ENCODE data around the gene RNU6-7.

The RNU6-7 gene

DNA sequence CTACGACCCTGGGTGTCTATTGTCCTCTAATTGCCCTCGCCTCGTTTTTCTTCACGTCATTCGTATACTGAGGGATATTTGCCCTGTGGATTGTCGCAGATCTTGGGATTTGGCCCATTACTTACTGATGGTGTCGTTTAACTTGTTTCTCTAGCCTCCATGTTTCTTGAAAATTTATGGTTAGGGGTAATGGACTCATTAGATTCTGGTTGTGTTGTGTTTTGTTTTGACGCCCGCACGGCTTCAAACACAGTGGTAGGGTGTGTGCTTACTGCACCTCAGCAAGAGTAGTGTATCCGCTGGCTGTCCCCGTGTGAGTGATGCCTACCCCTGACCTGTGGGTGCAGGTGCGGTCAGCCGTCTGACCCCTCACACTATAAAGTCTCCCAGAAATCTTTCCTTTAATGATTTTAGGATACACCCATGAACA, 2.1 kb downstream of the RNU6-7 start:
- no peak for DNase-seq (ENCODE audit: low read depth in 3 of 3, low spot score in 1 of 3)

DNA sequence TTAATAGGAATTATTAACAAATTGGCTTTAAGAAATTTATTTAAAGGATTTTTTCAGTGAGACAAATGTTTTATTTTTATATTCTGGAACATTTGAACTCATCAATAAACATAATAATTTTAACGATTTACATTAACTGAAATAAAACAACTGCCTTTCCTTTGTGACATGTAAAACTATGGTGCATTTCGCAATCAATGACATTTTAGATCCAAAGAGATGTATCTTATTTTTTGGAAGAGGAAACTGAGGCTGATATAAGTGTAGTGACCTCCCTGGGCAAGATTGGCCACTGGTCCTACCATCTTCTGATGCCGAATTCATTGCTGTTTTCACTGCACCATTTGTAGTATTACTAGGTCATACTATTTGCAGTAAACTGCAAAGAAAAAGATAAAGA, 3.7 kb downstream of the RNU6-7 start:
- DNase-seq (ENCODE audit: low read depth in 3 of 3, low spot score in 1 of 3): no peak

DNA sequence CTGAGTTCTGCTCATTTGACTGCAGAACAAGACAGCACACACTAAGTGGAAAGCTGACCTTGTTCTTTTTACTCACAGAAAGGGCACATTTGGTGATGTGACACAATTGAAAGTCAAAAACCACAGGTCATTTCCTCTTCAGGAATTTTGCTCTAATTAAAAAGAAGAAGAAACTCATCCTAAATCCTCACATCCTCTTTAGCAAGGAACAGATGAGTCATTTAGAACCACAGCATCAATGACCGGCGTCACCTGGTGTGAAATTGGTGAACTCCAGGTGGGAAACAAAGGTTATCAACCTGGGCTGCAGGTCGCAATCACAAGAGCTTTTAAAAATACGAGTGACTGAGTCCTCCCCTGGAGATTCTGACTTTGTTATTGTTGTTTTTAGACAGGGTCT, 4.1 kb downstream of the RNU6-7 start:
- no peak for DNase-seq (ENCODE audit: low read depth in 3 of 3, low spot score in 1 of 3)

DNA sequence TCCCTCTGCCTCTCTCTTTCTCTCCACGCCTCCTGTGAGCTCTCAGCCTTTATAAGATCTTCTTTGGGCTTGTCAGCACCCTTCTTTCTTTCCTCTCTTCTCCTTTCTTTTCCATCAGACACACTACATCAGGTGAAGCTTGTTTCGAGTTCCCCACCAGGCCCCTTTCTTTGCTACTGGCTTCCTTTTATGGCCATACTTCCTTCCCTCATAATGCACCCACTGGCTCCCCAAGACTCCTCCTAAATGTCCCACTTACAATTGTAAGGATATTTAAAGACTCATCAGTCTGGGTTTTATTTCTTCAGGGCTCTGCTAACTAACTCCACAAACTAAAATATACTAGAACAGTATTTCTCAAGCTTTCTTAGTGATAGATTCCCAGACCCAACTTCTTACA, 4.7 kb downstream of the RNU6-7 start:
- DNase-seq (ENCODE audit: low read depth in 3 of 3, low spot score in 1 of 3): no peak

DNA sequence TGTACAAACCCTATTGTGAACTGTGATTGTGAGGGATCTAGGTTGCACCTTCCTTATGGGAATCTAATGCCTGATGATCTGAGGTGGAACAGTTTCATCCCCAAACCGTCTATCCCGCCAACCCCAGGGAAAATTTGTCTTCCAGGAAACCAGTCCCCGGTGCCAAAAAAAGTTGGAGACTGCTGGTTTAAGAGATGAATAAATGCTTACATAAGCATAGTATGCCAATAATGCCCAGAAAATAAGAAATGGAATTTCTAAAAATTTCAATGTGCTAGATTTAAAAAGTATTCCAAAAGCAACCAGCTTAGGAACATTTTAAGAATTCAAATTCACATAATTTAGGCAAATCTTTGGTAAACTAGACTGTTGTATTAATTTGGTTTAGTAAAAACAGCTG, 6.6 kb downstream of the RNU6-7 start:
- DNase-seq (ENCODE audit: low read depth in 3 of 3, low spot score in 1 of 3): no peak

DNA sequence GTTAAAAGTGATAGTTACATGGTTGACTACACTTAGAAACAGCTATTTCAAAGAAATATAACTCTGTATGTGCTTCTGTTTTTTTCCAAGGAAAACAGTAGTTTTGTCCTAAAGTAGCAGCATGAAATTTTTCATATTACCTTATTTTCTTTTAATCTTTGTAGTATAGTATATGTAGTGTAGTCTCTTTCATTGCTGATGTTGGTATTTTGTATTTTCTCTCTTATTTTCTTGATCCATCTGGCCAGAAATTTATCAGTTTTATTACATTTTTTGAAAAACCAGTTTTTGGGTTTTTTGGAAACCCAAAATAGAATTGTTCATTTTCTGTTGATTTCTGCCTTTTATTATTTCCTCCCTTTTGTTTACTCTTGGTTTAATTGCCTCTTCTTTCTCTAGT, 7.6 kb downstream of the RNU6-7 start:
- no peak for DNase-seq (ENCODE audit: low read depth in 3 of 3, low spot score in 1 of 3)

DNA sequence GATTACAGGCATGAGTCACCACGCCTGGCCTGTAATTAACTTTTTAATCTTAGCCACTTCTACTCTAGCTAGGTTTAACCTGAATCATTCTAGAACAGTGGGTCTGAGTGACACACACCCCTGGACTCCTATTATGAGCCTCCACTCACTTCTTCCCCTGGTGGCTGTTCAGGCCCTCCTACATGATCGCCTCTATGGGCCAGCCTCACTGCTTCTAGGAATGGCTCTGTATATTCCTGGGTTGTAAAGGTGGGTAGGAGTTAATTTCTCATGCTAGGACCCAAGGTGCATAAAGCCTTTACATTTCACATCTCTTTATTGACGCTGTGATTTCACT, 9.2 kb downstream of the RNU6-7 start:
- DNase-seq (ENCODE audit: low read depth in 3 of 3, low spot score in 1 of 3): no peak

DNA sequence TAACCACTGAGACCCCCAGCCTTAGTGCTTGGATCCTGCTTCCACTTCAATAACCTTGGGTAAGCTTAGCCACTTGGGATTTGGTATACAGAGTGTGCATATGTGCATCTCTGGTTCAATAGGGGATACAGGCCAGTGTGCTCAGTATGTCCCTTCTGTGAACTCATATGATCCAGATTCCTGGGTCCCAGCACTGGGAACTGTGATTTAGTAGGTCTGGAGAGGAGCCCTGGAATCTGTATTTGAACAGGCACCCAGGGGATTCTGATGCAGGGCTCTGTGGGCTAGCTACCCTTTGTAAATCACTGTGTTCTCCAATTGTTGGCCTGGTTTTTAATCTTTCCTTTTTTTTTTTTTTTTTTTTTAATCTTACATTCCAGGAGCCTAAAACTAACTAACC, 11.0 kb downstream of the RNU6-7 start:
- no peak for DNase-seq (ENCODE audit: low read depth in 3 of 3, low spot score in 1 of 3)

DNA sequence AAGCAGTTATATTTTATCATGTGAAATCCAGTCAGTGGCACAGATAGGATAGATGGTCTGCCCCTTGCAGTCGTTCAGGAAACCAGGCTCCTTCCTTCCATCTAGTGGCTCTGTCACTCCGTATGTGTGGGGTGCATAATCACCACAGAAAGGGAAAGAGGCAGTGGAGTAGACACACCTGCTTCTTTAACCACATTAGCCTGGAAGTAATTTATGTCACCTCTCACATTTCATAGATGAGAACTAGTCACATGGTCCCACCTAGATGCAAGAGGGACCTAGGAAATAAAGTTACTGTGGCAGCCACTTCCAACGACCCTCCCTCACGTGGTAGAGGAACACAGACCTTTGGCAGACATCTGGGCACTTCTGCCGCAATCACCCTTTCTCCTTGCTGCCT, 15.5 kb downstream of the RNU6-7 start:
- no peak for DNase-seq (ENCODE audit: low read depth in 3 of 3, low spot score in 1 of 3)

DNA sequence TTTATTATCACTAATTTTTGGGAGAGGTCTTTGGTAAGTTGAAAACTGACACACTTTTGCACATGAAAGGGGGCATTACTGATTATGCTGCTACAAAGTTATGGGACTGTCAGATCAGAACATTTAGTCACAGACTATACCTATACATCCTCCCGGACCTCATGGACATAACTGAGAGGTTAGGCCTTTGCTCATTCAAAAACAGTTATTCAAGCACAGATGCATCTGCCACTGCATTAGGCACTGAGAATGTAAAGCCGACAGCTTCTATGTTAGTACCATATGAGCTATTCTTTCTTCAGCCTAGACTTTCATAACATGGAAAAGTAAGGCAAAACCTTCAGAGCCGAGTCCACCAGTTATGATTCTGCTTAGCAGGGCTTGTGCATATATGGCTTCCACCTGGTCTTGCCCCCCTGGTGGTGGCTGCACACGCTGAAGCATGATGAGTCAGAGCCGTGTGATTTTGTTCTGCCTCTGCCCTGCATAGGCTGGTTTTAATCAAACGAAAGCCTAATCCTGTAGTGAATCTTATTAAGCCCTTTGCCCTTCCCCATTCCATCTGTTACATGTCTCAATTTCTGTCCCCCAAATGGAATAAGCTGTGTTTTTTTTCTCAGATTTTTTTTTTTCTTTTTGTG, 23.0 kb downstream of the RNU6-7 start:
- no peak for DNase-seq (ENCODE audit: low read depth in 3 of 3, low spot score in 1 of 3)

DNA sequence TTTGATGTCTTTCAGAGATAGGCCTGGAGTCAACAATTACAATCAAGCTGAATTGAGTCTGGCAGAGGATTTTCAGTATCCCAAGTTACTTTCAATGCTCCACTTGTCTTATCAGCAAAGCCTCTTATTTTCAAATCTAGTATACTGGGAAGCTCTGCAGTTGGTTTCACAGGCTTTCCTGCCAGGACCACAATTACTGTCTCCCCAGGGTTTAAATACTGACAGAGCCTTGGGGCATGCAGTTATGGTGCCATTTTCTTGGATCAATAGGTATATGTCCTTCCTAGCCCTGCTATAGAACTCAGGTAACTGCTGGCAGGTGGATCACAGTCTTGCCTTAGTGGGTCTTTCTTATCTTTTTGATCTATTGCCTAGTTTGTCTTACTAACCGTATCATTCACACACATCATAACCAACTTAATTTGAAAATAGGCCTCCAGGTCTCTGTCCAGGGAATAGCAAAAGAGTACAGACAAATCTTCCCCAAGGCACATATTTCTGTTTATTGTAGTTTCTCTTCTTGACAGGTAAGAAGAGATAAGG, 23.6 kb downstream of the RNU6-7 start:
- no peak for DNase-seq (ENCODE audit: low read depth in 3 of 3, low spot score in 1 of 3)

DNA sequence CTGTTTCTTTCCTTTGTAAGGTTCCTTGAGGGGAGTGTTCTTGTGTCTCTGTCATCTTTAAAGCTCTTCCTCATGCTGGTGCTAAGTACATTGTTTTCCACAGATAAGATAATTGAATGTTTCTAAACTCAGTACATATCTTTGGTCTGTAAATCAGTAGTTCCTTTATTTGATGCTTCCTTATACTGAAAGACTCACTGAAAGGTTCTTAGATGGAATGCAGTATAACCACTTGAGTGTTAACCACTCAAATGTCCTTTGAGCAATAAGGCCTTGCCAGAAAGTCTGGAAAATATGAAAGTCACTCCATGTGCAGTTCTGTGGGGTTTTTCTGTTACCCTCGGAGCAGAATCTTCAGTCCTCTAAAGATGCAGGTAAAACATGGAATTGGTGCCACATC, 24.2 kb downstream of the RNU6-7 start:
- DNase-seq (ENCODE audit: low read depth in 3 of 3, low spot score in 1 of 3): no peak

DNA sequence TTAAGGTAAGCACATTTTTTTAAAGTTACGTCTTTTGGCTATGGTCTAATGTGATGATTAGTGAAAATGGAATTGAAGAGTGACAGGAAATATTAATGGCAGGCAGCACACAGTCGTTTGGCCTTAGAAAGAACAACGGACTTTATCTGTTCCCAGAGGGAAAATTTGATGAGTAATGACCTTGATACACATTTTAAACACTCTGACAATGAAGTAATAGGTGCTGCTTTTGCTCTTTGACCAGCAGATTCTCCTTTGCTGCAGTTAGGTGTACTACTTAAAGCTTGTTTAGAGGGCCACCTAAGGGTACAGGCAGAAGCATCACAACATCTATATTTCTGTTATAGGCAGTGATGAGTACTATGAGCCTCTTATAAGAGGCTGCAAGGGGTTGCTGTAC, 28.3 kb downstream of the RNU6-7 start:
- DNase-seq (ENCODE audit: low read depth in 3 of 3, low spot score in 1 of 3): no peak

DNA sequence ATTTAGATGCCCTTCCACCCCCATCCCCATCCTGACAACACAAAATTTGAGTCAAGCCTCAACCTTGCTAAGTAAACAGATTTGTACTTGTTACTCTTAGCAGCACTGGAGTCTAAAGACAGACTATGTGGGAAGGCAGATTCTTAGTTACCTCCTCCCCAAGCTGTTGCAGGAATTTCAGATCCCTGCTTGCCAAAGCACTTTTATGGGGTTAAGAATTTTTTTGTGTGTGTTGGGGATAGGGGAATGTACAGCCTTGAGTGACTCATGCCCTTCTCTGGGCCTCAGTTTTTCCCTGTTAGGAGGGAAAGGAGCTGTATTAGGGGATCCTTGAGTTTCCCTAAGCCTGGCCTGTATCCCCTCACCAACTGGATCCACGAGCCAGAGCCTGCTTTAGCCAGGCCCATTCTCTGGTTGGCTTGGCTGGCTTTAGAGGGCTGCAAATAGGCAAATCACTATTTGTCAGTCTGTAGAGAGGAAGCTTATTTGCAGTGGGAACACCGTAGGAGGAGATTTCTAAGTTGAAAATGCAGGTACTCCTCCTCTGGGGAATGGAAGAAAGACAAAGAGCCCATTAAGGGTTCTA, 28.9 kb downstream of the RNU6-7 start:
- no peak for DNase-seq (ENCODE audit: low read depth in 3 of 3, low spot score in 1 of 3)

DNA sequence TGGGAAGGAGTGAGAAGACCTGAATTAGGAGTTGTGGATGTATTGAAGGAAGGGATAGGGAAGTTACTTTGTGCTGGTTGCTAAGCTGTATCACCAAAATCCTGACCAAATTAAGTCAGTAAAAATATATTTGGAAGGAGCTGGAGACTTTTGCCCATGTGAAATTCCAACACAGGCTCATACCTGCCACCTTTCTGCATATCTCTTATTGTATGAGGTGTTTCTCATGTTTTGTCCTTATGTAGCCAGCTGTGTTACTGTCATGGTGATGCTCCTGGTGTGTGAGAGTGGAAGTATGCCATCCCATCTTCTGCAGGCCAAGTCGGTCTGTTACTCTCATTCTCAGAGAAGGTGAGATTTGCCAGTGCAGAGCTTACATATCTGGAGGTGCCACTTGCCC, 30.6 kb downstream of the RNU6-7 start:
- DNase-seq (ENCODE audit: low read depth in 3 of 3, low spot score in 1 of 3): no peak

DNA sequence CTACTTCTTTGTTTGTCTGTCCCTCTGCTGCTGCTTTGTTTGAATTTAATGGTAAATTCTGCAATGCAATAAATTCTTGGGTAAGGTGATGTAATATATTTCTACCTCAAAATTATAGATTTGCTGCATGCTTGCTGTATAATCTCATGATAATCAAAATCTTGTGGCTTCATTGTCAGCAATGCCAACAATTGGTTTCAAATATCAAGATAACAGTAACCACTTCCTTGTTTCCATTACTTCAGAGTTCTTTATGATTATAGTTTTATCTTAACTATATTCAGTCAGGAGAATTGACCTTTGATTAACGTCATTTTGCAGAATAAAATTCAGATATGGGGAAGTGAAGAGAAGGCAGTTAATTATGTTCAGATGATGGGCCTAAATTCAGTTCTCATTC, 31.4 kb downstream of the RNU6-7 start:
- no peak for DNase-seq (ENCODE audit: low read depth in 3 of 3, low spot score in 1 of 3)

DNA sequence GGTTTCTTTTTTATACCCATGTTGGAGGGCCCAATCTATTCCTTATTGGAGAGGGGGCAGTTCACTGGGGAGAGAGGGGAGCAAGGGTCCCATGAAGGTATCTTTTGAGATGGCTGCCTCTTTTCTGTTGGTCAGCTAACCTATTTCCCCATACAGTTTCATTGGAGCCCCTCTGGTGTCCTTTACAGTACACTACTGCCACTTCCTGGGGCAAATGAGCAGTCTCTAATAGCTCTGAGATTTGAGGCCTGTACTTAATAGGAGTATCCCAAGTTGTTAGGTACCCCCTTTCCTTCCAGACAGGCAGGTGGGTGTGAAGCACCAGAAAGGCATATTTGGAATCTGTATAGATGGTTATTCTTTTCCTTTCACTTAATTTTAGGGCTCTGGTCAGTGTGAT, 42.6 kb downstream of the RNU6-7 start:
- no peak for DNase-seq (ENCODE audit: low read depth in 3 of 3, low spot score in 1 of 3)

DNA sequence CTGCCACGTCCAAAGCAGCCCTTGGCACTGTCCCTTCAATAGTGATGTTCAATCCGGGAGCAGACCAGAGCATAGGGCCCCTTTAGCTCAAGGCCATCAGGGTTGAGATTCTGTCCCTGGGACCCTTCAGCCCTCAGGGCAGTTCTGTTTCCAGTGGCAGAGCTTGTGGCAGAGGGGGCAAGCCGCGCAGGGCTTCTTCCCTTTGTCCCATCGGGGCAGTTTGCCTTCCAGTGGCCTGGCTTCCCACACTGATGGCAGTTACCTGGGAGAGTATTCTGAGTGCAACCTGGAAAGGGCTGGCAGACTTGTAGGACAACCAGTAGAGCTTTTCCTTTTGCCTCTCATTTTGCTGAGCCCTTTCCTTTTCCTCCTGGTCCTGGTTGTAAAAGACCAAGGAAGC, 44.9 kb downstream of the RNU6-7 start:
- no peak for DNase-seq (ENCODE audit: low read depth in 3 of 3, low spot score in 1 of 3)

DNA sequence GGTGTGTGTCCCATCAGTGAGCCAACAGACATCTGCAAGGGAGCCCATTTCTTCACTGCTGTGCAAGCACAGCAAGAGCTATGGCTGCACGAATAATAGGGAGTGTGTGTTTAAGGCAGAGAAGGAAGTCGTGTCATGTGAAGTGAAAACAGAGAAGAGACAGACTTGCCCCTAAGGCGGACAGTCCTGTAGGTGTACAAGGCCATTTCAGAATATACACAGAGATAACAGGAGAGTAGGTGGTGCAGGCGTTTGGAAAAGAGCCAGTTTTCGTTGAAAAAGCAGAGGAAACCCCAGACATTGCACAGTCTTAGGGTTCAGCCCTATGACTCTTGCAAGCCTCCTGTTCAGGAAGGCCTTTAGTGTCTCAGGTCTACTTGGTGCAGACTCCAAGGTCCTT, 47.5 kb downstream of the RNU6-7 start:
- DNase-seq (ENCODE audit: low read depth in 3 of 3, low spot score in 1 of 3): no peak

DNA sequence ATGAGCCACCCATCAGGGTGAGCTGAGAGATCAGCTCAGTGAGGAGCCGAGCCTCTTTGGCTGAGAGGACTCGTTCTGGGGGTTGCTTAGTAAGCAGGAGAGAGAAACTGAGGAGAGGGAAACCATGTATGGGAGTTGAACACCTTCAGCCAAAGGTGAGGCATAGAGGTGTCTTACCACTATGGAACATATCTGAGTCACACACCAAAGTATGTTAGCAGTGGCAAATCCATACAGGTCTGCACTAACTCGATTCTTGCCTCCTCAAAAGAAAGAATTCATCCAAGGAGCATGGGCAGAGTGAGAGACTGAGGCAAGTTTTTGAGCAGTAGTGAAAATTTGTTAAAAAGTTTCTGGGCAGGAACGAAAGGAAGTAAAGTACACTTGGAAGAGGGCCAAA, 47.9 kb downstream of the RNU6-7 start:
- no peak for DNase-seq (ENCODE audit: low read depth in 3 of 3, low spot score in 1 of 3)

DNA sequence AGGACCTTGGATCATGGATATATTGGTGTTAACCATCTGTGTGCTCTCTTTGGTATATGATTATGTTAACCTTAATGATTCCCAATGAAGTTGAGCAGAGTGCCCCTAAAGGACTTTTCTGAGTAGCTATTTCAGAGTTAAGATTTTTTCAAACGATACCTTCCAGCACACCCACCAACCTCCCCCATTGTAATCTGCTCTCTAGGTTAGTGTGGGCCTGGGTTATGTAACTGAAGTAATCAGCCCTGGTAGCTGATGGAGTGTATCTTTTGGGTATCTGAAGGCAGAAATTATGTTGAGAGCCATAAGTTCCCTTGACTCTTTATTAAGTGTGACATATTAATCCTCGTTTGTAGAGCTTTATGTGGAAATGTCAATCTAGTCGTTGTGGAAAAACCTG, 48.8 kb downstream of the RNU6-7 start:
- no peak for DNase-seq (ENCODE audit: low read depth in 3 of 3, low spot score in 1 of 3)

DNA sequence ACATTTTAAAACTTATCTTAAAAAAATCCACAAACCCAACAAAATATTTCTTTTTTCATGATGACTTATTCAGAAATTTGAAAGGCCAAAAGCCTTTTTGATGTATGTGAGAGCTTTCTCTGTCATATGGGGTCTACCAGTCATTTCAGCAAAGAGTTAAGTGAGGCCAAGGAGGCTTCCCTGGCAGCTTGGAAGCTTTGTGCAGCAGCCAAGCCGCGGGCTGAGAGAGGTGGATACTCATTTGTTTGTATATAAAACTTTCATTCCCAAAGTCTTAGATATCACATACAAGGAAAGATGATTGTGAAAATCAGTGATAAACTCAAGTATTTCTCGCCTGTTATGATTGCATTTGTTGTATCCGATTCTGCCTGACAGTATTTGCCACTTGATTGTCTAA, 49.7 kb downstream of the RNU6-7 start:
- DNase-seq (ENCODE audit: low read depth in 3 of 3, low spot score in 1 of 3): no peak
